HUES64 (cell line): ENCODE measurements around the gene RANBP3.

Experiments
- H3K27ac ChIP-seq: 2 replicates; pipeline ENCODE4 v1.7.0; 2013; ENCODE audit warnings: low read depth, low read length, inconsistent platforms
- H3K27me3 ChIP-seq: 2 replicates; pipeline ENCODE4 v1.6.1; 2013; ENCODE audit warnings: mild to moderate bottlenecking, low read length; ENCODE audit not compliant: insufficient read depth
- H3K36me3 ChIP-seq: 2 replicates; pipeline ENCODE4 v1.6.1; 2013; ENCODE audit warnings: mild to moderate bottlenecking, low read length; ENCODE audit not compliant: insufficient read depth
- H3K4me1 ChIP-seq: 2 replicates; pipeline ENCODE4 v1.6.1; 2013; ENCODE audit warnings: mild to moderate bottlenecking, low read length, moderate library complexity; ENCODE audit not compliant: insufficient read depth
- H3K4me3 ChIP-seq: 2 replicates; pipeline ENCODE4 v1.5.1; 2013; ENCODE audit warnings: mild to moderate bottlenecking, low read length, moderate library complexity
- H3K9ac ChIP-seq: 2 replicates; pipeline ENCODE4 v1.6.1; 2013; ENCODE audit warnings: mild to moderate bottlenecking, low read depth, low read length
- H3K9me3 ChIP-seq: 2 replicates; pipeline ENCODE4 v1.6.1; 2013; ENCODE audit warnings: low read depth, low read length; ENCODE audit not compliant: insufficient read depth
- WGBS: fragments of 150-250, 120-280 bp; methylation state at CpG from one replicate; pipeline ENCODE4 v1.1.7; 2013; ENCODE audit warnings: missing lambda C conversion rate; 5-methylcytosine and 5-hydroxymethylcytosine counted together

RANBP3 gene

GRCh38 chr19:5984600-5984999, 6.7 kb upstream of the RANBP3 start:
- Histone ChIP-seq H3K27ac (no peak overlapping the region), H3K36me3 (no peaks in the 10 kb centered on the region), H3K9me3 (no peaks in the 10 kb centered on the region), H3K27me3 (no peaks in the 10 kb centered on the region), H3K9ac (no peak overlapping the region), H3K4me1 (peaks cover 4% of the 10 kb centered on the region; the same call in 1 of the 2 replicates), H3K4me3 (no peak overlapping the region)
- 87% methylated on average over 4 of the region's 4 CpGs for WGBS

GRCh38 chr19:5983367-5983955, 5.5 kb upstream of the RANBP3 start:
- WGBS, result 86% methylated on average over 14 of the region's 14 CpGs
- no peaks in the 10 kb centered on the region for H3K36me3 ChIP-seq
- no peak overlapping the region for H3K27ac ChIP-seq
- no peaks in the 10 kb centered on the region for H3K9me3 ChIP-seq
- peaks cover 5% of the 10 kb centered on the region; the same call in 1 of the 2 replicates for H3K4me1 ChIP-seq
- H3K27me3 ChIP-seq, result no peaks in the 10 kb centered on the region
- H3K4me3 ChIP-seq, result no peak overlapping the region
- H3K9ac ChIP-seq, result no peak overlapping the region

- Histone ChIP-seq H3K27ac (peak overlapping the region; percentile 83; the same call in 1 of the 2 replicates), H3K9me3 (no peaks in the 10 kb centered on the region), H3K4me3 (peak overlapping the region; percentile 84), H3K9ac (peak overlapping the region; percentile 92), H3K27me3 (no peaks in the 10 kb centered on the region), H3K4me1 (peaks cover 5% of the 10 kb centered on the region), H3K36me3 (peaks cover 15% of the 10 kb centered on the region)
- 50% methylated on average over 32 of the region's 33 CpGs for WGBS
Observed at GRCh38 chr19:5978606-5979552, 939 bp upstream of the RANBP3 start.

- 2% methylated on average over 43 of the region's 43 CpGs for WGBS
- Histone ChIP-seq H3K27me3 (no peaks in the 10 kb centered on the region), H3K9ac (peak overlapping the region; percentile 92), H3K36me3 (peaks cover 24% of the 10 kb centered on the region), H3K27ac (peak overlapping the region; percentile 83), H3K4me3 (peak overlapping the region; percentile 84), H3K9me3 (no peaks in the 10 kb centered on the region), H3K4me1 (peaks cover 5% of the 10 kb centered on the region)
Observed at GRCh38 chr19:5977222-5977784, 637 bp downstream of the RANBP3 start.

GRCh38 chr19:5976768-5977167, 1.2 kb downstream of the RANBP3 start:
- 62% methylated on average over 8 of the region's 8 CpGs for WGBS
- peak overlapping the region; percentile 92 for H3K9ac ChIP-seq
- H3K36me3 ChIP-seq, result peaks cover 24% of the 10 kb centered on the region
- no peaks in the 10 kb centered on the region for H3K9me3 ChIP-seq
- H3K27ac ChIP-seq, result no peak overlapping the region
- H3K4me1 ChIP-seq, result peaks cover 5% of the 10 kb centered on the region
- no peaks in the 10 kb centered on the region for H3K27me3 ChIP-seq
- peak overlapping the region; percentile 84 for H3K4me3 ChIP-seq

GRCh38 chr19:5975388-5975728, 2.6 kb downstream of the RANBP3 start:
- Histone ChIP-seq H3K9me3 (no peaks in the 10 kb centered on the region), H3K4me3 (no peak overlapping the region), H3K27ac (no peak overlapping the region), H3K9ac (no peak overlapping the region), H3K4me1 (peaks cover 5% of the 10 kb centered on the region), H3K36me3 (peaks cover 24% of the 10 kb centered on the region), H3K27me3 (no peaks in the 10 kb centered on the region)
- 93% methylated on average over 3 of the region's 3 CpGs for WGBS

- Histone ChIP-seq H3K27me3 (no peaks in the 10 kb centered on the region), H3K27ac (no peak overlapping the region), H3K9ac (no peak overlapping the region), H3K36me3 (peaks cover 24% of the 10 kb centered on the region), H3K4me1 (peaks cover 4% of the 10 kb centered on the region), H3K4me3 (no peak overlapping the region), H3K9me3 (no peaks in the 10 kb centered on the region)
- 93% methylated on average over 10 of the region's 10 CpGs for WGBS
Observed at GRCh38 chr19:5974721-5975387, 3.1 kb downstream of the RANBP3 start.

GRCh38 chr19:5973867-5974635, 3.9 kb downstream of the RANBP3 start:
- no peak overlapping the region for H3K4me3 ChIP-seq
- 92% methylated on average over 15 of the region's 15 CpGs for WGBS

GRCh38 chr19:5973376-5973775, 4.6 kb downstream of the RANBP3 start:
- Histone ChIP-seq H3K9me3 (no peaks in the 10 kb centered on the region), H3K27ac (no peak overlapping the region), H3K4me3 (no peak overlapping the region), H3K9ac (no peak overlapping the region), H3K4me1 (peaks cover 4% of the 10 kb centered on the region), H3K36me3 (peaks cover 24% of the 10 kb centered on the region), H3K27me3 (no peaks in the 10 kb centered on the region)
- WGBS, result 96% methylated on average over 5 of the region's 5 CpGs

More at GRCh38 chr19:5973867-5974635, 3.9 kb downstream of the RANBP3 start:
- Histone ChIP-seq H3K27ac (no peak overlapping the region), H3K36me3 (peaks cover 24% of the 10 kb centered on the region), H3K9ac (no peak overlapping the region), H3K9me3 (no peaks in the 10 kb centered on the region), H3K27me3 (no peaks in the 10 kb centered on the region), H3K4me1 (no peaks in the 10 kb centered on the region; the same call in 1 of the 2 replicates)

GRCh38 chr19:5972355-5972731, 5.6 kb downstream of the RANBP3 start:
- peaks cover 8% of the 10 kb centered on the region for H3K4me1 ChIP-seq
- no peak overlapping the region for H3K4me3 ChIP-seq
- 93% methylated on average over 9 of the region's 9 CpGs for WGBS
- H3K27me3 ChIP-seq, result no peaks in the 10 kb centered on the region
- no peaks in the 10 kb centered on the region for H3K9me3 ChIP-seq
- H3K27ac ChIP-seq, result no peak overlapping the region
- H3K9ac ChIP-seq, result no peak overlapping the region
- peaks cover 24% of the 10 kb centered on the region for H3K36me3 ChIP-seq
